ENCODE data around the gene GSK3B. TPM values are rescaled to one million over a fixed set of nuclear protein-coding genes. Genes with fewer than 3 reads are reported as not detected.

GSK3B gene
- total RNA-seq, 4 donors from 2014 or later: 29.4 to 39.8 (median 32.5) TPM

- TF ChIP-seq, protein P1, sequence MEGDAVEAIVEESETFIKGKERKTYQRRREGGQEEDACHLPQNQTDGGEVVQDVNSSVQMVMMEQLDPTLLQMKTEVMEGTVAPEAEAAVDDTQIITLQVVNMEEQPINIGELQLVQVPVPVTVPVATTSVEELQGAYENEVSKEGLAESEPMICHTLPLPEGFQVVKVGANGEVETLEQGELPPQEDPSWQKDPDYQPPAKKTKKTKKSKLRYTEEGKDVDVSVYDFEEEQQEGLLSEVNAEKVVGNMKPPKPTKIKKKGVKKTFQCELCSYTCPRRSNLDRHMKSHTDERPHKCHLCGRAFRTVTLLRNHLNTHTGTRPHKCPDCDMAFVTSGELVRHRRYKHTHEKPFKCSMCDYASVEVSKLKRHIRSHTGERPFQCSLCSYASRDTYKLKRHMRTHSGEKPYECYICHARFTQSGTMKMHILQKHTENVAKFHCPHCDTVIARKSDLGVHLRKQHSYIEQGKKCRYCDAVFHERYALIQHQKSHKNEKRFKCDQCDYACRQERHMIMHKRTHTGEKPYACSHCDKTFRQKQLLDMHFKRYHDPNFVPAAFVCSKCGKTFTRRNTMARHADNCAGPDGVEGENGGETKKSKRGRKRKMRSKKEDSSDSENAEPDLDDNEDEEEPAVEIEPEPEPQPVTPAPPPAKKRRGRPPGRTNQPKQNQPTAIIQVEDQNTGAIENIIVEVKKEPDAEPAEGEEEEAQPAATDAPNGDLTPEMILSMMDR (IDR thresholded peaks at IDR 0.05; ENCODE audit: low read depth): no peak
These were observed 237.6 kb downstream of the GSK3B start for GRCh38 chr3:119856695-119857094.

DNA sequence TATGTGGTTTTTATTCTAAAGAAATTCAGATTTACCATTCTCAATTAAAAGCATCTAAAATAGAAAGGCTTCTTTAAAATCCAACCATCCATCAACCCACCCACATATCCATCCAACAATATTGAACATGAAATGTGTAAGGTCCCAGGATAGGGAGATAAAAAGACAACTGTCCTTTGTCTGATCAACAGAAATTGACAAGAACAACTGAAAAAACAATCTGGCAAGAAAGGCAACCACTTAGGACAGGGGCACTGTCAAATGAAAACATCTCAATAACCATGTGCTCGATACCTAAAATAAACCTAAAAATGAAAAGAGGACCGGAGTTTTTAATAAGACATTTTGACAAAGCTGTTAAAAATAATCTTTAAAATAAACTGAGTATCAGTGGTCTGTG is 245.1 kb downstream of the GSK3B start:
- TF ChIP-seq, protein P1 (IDR thresholded peaks at IDR 0.05; ENCODE audit: low read depth): no peak

GRCh38 chr3:119841808-119842471 is 252.3 kb downstream of the GSK3B start:
- TF ChIP-seq, protein P1 (IDR thresholded peaks at IDR 0.05; ENCODE audit: low read depth): no peak

GRCh38 chr3:119835556-119835955 is 258.7 kb downstream of the GSK3B start:
- TF ChIP-seq, protein P1 (IDR thresholded peaks at IDR 0.05; ENCODE audit: low read depth): no peak

DNA sequence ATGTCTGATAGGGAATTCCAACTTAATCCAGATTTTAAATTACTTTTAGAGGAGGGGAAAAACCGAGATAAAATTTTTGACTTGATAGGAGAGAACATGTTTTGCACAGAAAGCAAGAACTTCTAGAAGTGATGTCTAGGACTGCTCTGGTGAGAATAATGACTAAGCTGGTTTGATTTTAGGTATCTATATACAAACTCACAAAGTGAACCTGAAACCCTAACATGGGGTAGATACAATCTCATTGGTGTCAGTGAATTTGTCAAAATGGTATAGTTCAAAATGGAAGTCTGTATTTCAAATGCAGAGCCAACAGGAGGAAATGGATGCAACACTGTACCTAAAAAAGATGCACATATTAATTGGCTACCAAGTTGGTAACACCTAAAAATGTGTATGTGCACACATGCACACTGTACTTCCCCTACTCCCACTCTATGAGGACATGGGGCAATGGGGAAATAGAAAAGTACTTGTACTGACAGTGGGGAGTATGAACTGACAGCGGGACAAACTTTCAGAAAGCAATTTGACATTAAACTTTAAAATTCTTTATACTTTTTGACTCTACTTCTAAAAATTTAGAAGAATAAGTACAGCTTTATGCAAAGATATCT is 259.4 kb downstream of the GSK3B start:
- TF ChIP-seq, protein P1 (IDR thresholded peaks at IDR 0.05; ENCODE audit: low read depth): no peak

- TF ChIP-seq, protein P1 (IDR thresholded peaks at IDR 0.05; ENCODE audit: low read depth): no peak
These were observed 262.3 kb downstream of the GSK3B start for GRCh38 chr3:119831941-119832371.

DNA sequence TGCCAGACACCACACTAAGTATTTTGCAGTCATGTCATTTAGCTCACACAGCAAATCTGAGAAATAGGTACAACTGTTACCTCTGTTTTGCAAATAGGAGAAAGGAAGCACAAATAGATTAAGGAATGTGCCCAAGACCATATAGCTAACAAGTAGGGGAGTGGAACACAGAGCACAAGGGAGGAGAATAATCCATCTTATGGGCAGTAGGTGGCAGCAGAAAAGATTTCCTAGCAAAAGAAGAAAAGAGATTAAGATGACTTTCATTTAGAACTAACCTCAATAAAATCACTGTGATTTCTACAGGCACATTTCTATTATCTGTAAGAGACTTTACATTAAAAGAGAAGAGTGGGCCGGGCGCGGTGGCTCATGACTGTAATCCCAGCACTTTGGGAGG is 263.2 kb downstream of the GSK3B start:
- TF ChIP-seq, protein P1 (IDR thresholded peaks at IDR 0.05; ENCODE audit: low read depth): no peak

All from subcutaneous adipose tissue (tissue), 4 donors.